ENCODE measurements around the gene MUC4. TPM values are rescaled to one million over a fixed set of nuclear protein-coding genes. Genes with fewer than 3 reads are reported as not detected.
"Not testable (repeated sequence)": the region's sequence is repeated elsewhere in the genome, so short reads cannot be mapped to it uniquely, and the experiment has no call there.

Gene MUC4
- total and polyA plus RNA-seq, 12 donors, result 0.03 to 0.17 (median 0.09) TPM; not detected in 6

DNA sequence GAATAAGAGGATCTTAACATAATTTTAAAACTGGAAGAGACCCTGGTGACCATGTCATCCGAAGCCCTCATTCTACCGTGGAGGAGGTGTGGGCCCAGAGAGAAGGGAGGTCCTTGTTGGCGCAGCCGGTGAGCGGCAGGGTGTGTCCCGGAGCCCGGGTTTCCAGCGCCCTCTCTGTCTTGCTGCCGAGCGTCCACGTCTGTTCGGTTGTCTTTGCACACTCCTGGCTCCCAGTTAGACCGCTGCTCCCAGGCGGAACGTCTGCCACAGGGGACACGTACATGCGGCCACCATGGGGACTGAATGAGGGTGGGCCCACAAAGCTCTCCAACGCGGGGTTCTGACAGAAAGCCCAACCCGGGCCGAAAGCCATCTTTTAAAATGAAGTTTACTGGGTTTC, 6.6 kb upstream of the MUC4 start:
- DNase-seq, result no peak
- H3K9me3 ChIP-seq (replicated peaks in 1 of 3), result no peaks in the 10 kb centered on the region
- H3K4me3 ChIP-seq, result no peak overlapping the region
- H3K27me3 ChIP-seq, result no peaks in the 10 kb centered on the region
- no peak overlapping the region for H3K27ac ChIP-seq
- no peak for TF ChIP-seq POLR2A (IDR thresholded peaks at IDR 0.05)
- TF ChIP-seq, protein P1, sequence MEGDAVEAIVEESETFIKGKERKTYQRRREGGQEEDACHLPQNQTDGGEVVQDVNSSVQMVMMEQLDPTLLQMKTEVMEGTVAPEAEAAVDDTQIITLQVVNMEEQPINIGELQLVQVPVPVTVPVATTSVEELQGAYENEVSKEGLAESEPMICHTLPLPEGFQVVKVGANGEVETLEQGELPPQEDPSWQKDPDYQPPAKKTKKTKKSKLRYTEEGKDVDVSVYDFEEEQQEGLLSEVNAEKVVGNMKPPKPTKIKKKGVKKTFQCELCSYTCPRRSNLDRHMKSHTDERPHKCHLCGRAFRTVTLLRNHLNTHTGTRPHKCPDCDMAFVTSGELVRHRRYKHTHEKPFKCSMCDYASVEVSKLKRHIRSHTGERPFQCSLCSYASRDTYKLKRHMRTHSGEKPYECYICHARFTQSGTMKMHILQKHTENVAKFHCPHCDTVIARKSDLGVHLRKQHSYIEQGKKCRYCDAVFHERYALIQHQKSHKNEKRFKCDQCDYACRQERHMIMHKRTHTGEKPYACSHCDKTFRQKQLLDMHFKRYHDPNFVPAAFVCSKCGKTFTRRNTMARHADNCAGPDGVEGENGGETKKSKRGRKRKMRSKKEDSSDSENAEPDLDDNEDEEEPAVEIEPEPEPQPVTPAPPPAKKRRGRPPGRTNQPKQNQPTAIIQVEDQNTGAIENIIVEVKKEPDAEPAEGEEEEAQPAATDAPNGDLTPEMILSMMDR (IDR thresholded peaks at IDR 0.05), result no peak
- 90 to 94% (median 91%) methylated on average over 21 of the region's 21 CpGs for WGBS, 4 donors
- H3K36me3 ChIP-seq (replicated peaks in 1 of 2), result no peaks in the 10 kb centered on the region
- intact Hi-C loops (cut with DNase I), result no loop called here
- H3K4me1 ChIP-seq (replicated peaks in 1 of 2), result no peaks in the 10 kb centered on the region

DNA sequence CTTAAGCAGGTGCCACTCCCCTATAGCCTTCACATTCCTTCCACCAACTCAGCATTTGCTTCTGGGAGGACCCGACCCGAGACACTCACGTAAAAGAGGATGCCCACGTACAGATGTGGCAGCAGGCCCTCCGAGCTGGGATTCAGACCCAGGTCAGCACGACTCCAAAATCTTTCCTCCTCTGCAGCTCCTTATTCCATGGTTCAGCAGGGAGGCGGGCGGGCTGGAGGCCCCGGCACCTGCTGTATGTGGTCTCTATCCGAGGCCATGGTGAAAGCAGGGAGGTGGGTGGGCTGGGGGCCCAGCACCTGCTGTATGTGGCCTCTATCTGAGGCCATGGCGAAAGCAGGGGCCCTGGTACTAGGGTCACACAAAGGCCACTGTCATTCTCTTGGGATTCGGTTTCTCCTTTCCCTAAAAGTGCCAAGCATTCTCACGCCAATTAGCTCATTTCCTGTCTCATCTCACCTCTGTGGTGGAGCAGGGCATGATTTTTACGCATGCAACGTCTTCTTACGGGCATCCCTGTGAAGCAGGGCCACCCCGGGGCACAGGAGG, 5.9 kb upstream of the MUC4 start:
- H3K4me3 ChIP-seq, result no peak overlapping the region
- H3K9me3 ChIP-seq (replicated peaks in 1 of 3), result no peaks in the 10 kb centered on the region
- DNase-seq, result no peak
- no peaks in the 10 kb centered on the region for H3K4me1 ChIP-seq (replicated peaks in 1 of 2)
- H3K27me3 ChIP-seq, result no peaks in the 10 kb centered on the region
- TF ChIP-seq POLR2A (IDR thresholded peaks at IDR 0.05), result no peak
- TF ChIP-seq, protein P1 (IDR thresholded peaks at IDR 0.05), result no peak
- H3K27ac ChIP-seq, result no peak overlapping the region
- intact Hi-C loops (cut with DNase I), result no loop called here
- 85 to 89% (median 88%) methylated on average over 12 to 17 of the region's 17 CpGs for WGBS, 4 donors
- H3K36me3 ChIP-seq (replicated peaks in 1 of 2), result no peaks in the 10 kb centered on the region

DNA sequence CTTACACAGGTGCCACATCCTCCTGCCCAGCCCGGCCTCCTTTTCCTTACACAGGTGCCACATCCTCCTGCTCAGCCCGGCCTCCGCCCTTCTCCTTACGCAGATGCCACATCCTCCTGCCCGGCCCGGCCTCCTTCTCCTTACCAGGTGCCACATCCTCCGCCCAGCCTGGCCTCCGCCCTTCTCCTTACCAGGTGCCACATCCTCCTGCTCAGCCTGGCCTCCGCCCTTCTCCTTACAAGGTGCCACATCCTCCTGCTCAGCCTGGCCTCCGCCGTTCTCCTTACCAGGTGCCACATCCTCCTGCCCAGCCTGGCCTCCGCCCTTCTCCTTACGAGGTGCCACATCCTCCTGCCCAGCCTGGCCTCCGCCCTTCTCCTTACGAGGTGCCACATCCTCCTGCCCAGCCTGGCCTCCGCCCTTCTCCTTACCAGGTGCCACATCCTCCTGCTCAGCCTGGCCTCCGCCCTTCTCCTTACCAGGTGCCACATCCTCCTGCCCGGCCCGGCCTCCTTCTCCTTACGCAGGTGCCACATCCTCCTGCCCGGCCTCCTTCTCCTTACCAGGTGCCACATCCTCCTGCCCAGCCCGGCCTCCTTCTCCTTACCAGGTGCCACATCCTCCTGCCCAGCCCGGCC, 4.7 kb upstream of the MUC4 start:
- H3K27me3 ChIP-seq; H3K36me3 ChIP-seq (replicated peaks in 1 of 2); H3K27ac ChIP-seq; intact Hi-C loops (cut with DNase I); H3K4me1 ChIP-seq (replicated peaks in 1 of 2); H3K9me3 ChIP-seq (replicated peaks in 1 of 3); DNase-seq; H3K4me3 ChIP-seq: not testable (repeated sequence)
- 90 to 96% (median 92%) methylated on average over 20 to 23 of the region's 23 CpGs for WGBS, 4 donors

DNA sequence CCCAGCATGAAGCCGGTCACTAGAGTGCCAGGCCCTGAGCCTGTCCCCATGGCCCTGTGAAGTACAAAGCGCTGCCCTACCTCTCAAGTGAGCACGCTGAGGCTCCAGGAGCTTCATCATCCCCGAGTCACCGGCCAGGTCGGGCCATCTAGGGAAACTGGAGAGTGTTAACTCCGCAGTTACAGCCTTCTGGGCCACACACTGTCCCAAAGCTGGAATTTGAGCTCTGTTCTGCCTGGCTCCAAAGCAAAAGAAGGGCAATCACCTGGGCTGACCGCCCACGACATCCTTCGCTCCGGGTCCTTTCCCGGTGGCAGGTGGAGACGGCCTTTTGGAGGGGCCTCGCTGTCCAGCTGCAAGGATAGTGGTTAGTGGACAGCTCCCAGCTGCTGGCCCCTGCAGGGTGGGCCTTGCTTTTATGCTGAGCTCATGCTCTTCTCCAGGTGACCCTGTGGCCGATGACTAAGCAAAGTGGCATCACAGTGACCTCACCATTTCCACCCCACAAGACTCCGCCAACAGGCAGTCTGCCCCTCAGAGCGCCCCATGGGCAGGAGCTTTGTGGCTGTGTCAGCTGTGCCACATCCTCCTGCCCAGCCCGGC, 3.5 kb upstream of the MUC4 start:
- no peaks in the 10 kb centered on the region for H3K27me3 ChIP-seq
- H3K4me1 ChIP-seq (replicated peaks in 1 of 2), result no peaks in the 10 kb centered on the region
- H3K4me3 ChIP-seq, result no peak overlapping the region
- no peak overlapping the region for H3K27ac ChIP-seq
- TF ChIP-seq POLR2A (IDR thresholded peaks at IDR 0.05), result no peak
- TF ChIP-seq, protein P1 (IDR thresholded peaks at IDR 0.05), result no peak
- H3K9me3 ChIP-seq (replicated peaks in 1 of 3), result no peaks in the 10 kb centered on the region
- no peaks in the 10 kb centered on the region for H3K36me3 ChIP-seq (replicated peaks in 1 of 2)
- WGBS, 4 donors, result 85 to 90% (median 86%) methylated on average over 10 to 18 of the region's 18 CpGs
- DNase-seq, result no peak
- intact Hi-C loops (cut with DNase I), result no loop called here
